Hepatocyte (in vitro differentiated cells): Measurements from ENCODE around the gene NIN.

Experiments
- CTCF ChIP-seq: fragments of 200-600 bp; sonication (generic); IDR thresholded peaks from 2 replicates; pipeline ENCODE4 v1.5.1; 2016; ENCODE audit warnings: antibody characterized with exemption, mild to moderate bottlenecking; ENCODE audit not compliant: poor library complexity
- EZH2 ChIP-seq: fragments of 200-600 bp; sonication (generic); IDR thresholded peaks from 2 replicates; pipeline ENCODE4 v1.6.1; 2016; ENCODE audit warnings: antibody characterized with exemption, mild to moderate bottlenecking, borderline replicate concordance

DNA sequence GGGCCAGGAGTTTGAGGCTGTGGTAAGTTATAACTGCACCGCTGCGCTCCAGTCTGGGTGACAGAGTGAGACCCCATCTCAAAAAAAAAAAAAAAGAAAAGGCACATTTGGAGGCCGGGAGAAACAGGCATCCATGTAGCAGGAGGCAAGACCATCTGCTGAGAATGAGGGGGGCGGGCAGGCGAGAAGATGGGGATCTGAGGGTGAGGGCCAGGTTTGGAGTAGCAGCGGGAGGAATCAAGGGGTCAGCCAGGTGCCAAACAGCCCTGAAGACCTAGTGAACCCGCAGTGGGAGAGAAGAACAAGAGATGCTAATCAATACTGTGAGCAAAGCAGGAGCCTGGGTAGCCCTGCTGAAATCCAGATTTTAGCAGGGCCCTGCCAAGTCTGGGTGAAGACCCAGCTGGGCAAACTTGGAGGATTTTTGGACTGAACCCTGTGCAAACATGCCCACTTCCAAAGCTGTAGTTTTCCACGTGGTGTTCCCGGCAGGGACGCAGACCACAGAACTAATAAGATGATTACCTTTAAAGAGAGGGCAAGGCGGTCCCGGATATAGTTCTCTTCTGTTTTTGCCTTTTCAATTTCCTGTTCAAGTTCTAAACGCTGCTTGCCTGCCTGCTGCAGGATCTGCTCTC is 61.0 kb downstream of the NIN start:
- no peak for TF ChIP-seq EZH2
- TF ChIP-seq CTCF, result no peak
